GM10847 (cell line): ENCODE data around the gene NOLC1.

ENCODE experiments used
- POLR2A ChIP-seq: IDR thresholded peaks from 2 replicates; pipeline ENCODE4 v1.6.1; 2011; ENCODE audit not compliant: insufficient read length; ENCODE audit errors: extremely low read depth

NOLC1 gene

GRCh38 chr10:102208311-102209035 is 56.3 kb downstream of the NOLC1 start:
- no peak for TF ChIP-seq POLR2A

- no peak for TF ChIP-seq POLR2A
Measured at GRCh38 chr10:102211615-102212299, 59.6 kb downstream of the NOLC1 start.
